Measurements from ENCODE around the gene TSPEAR.
"Not testable (repeated sequence)": the region's sequence is repeated elsewhere in the genome, so short reads cannot be mapped to it uniquely, and the experiment has no call there.

Gene TSPEAR

GRCh38 chr21:44583089-44583799 is 128.1 kb downstream of the TSPEAR start:
- TF ChIP-seq ZNF274 (IDR thresholded peaks at IDR 0.05; ENCODE audit: low read depth, low read length), result no peak
- H3K4me3 ChIP-seq (ENCODE audit: low read length), result no peak overlapping the region

GRCh38 chr21:44582055-44582454 is 129.3 kb downstream of the TSPEAR start:
- TF ChIP-seq ZNF274 (IDR thresholded peaks at IDR 0.05; ENCODE audit: low read depth, low read length), result no peak
- no peak overlapping the region for H3K4me3 ChIP-seq (ENCODE audit: low read length)

GRCh38 chr21:44581158-44581557 is 130.2 kb downstream of the TSPEAR start:
- no peak for TF ChIP-seq ZNF274 (IDR thresholded peaks at IDR 0.05; ENCODE audit: low read depth, low read length)
- H3K4me3 ChIP-seq (ENCODE audit: low read length), result no peak overlapping the region

GRCh38 chr21:44580231-44580821 is 131.0 kb downstream of the TSPEAR start, which contains the start of gene KRTAP10-5:
Gene KRTAP10-5 (minus strand): TSS chr21:44580604. CDS start chr21:44580578, 26 bp downstream.
- H3K4me3 ChIP-seq (ENCODE audit: low read length), result not testable (repeated sequence)

- no peak for TF ChIP-seq ZNF274 (IDR thresholded peaks at IDR 0.05; ENCODE audit: low read depth, low read length)
- H3K4me3 ChIP-seq (ENCODE audit: low read length), result no peak overlapping the region
These were observed 131.6 kb downstream of the TSPEAR start for GRCh38 chr21:44579833-44580144.

- H3K4me3 ChIP-seq (ENCODE audit: low read length), result no peak overlapping the region
- TF ChIP-seq ZNF274 (IDR thresholded peaks at IDR 0.05; ENCODE audit: low read depth, low read length), result no peak
These were observed 132.1 kb downstream of the TSPEAR start for GRCh38 chr21:44579056-44579832.

- H3K4me3 ChIP-seq (ENCODE audit: low read length), result no peak overlapping the region
- no peak for TF ChIP-seq ZNF274 (IDR thresholded peaks at IDR 0.05; ENCODE audit: low read depth, low read length)
These were observed 132.9 kb downstream of the TSPEAR start for GRCh38 chr21:44578371-44579055.

- TF ChIP-seq ZNF274 (IDR thresholded peaks at IDR 0.05; ENCODE audit: low read depth, low read length), result no peak
- H3K4me3 ChIP-seq (ENCODE audit: low read length), result no peak overlapping the region
These were observed 135.3 kb downstream of the TSPEAR start for GRCh38 chr21:44576025-44576420.

GRCh38 chr21:44575307-44576024 is 135.9 kb downstream of the TSPEAR start:
- no peak overlapping the region for H3K4me3 ChIP-seq (ENCODE audit: low read length)
- no peak for TF ChIP-seq ZNF274 (IDR thresholded peaks at IDR 0.05; ENCODE audit: low read depth, low read length)

GRCh38 chr21:44574457-44575306 is 136.7 kb downstream of the TSPEAR start:
- no peak for TF ChIP-seq ZNF274 (IDR thresholded peaks at IDR 0.05; ENCODE audit: low read depth, low read length)
- H3K4me3 ChIP-seq (ENCODE audit: low read length), result no peak overlapping the region

GRCh38 chr21:44573630-44574456 is 137.5 kb downstream of the TSPEAR start, which contains the start of gene KRTAP10-4:
Gene KRTAP10-4 (plus strand): TSS chr21:44573729. CDS start chr21:44573759, 30 bp downstream.
- H3K4me3 ChIP-seq (ENCODE audit: low read length), result not testable (repeated sequence)

- H3K4me3 ChIP-seq (ENCODE audit: low read length), result no peak overlapping the region
These were observed 138.3 kb downstream of the TSPEAR start for GRCh38 chr21:44572959-44573583.

More at GRCh38 chr21:44572959-44573583, 138.3 kb downstream of the TSPEAR start:
- no peak for TF ChIP-seq ZNF274 (IDR thresholded peaks at IDR 0.05; ENCODE audit: low read depth, low read length)
